ENCODE measurements around the gene SRSF6. TPM values are rescaled to one million over a fixed set of nuclear protein-coding genes. Genes with fewer than 3 reads are reported as not detected.

The SRSF6 gene
- total RNA-seq, 4 donors from 2014 or later: 43.7 to 91.0 (median 66.3) TPM

DNA sequence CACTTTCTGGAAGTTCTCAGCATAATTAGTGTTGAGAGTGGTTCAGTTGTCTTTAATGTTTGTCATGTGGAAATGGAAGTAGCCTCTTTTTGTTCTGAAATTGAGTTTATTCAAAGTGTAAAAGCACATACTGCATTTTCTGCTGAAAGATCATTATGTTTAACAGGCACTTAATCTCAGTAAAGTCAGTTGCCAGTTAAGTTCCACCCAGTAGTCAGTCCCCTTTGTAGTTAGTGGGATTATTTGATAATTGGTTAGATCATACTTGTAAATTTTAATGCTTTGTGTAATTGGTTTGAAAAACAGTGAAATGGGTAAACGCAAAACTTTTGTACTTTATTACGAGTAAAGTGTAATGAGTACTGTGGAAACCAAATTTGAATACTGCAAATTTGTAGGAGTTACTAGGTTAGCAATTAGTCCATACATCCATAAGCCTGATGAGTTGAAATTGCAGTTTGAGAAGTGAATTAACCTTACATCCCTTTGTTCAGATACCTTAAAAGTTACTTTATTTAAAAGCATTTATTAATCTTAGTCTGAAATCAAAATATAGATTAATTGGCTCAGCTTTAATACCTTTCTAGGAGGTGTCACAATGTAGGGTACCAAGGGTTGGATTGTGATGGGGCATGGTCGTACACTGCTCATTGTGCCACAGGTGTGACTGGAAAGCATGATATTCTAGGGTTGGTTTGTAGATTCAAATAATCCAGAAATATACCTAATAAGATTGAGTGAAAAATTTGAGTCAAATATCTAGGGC is 4.4 kb downstream of the SRSF6 start:
- TF ChIP-seq, protein P1, sequence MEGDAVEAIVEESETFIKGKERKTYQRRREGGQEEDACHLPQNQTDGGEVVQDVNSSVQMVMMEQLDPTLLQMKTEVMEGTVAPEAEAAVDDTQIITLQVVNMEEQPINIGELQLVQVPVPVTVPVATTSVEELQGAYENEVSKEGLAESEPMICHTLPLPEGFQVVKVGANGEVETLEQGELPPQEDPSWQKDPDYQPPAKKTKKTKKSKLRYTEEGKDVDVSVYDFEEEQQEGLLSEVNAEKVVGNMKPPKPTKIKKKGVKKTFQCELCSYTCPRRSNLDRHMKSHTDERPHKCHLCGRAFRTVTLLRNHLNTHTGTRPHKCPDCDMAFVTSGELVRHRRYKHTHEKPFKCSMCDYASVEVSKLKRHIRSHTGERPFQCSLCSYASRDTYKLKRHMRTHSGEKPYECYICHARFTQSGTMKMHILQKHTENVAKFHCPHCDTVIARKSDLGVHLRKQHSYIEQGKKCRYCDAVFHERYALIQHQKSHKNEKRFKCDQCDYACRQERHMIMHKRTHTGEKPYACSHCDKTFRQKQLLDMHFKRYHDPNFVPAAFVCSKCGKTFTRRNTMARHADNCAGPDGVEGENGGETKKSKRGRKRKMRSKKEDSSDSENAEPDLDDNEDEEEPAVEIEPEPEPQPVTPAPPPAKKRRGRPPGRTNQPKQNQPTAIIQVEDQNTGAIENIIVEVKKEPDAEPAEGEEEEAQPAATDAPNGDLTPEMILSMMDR (IDR thresholded peaks at IDR 0.05; ENCODE audit: low read depth): no peak

DNA sequence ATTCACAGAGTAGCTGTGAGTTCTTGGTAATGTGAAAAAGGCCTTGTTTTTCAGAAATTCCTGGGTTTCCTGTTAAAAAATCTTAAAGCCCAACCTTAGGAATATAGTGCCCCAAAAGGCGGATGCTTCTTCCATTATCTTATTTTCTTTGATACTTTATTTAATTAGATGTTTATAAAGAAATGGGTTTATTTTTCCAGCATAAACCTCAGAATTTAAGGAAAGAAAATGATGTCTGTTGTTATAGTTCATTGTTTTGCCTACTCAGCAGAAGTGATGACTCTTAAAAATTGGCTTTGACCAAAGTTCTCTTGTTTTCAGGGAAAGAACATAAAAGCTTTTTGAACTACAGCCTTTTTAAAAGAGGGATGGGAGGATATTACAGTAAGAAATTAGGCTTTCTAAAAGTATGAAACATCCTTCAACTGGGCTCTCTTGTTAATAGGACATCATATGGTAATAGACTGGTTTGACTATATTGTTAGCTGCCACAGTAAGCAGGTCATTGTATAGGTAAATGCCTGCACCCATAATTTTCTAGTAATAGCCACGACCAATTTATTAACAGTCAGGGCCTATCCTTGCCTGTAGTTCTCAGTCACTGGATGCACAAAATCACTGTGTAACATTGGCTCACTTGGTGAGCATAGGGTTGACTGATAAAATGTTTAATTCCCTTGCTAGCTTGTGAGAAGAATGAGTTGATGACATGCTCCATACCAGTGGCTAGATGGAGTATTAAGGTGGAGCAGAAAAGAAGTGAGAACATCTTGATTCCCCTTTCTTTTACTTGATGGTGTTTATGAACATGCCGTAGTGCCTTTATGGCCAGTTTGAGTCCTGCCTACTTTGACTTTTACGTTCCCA is 5.2 kb downstream of the SRSF6 start:
- TF ChIP-seq, protein P1 (IDR thresholded peaks at IDR 0.05; ENCODE audit: low read depth): no peak

- TF ChIP-seq, protein P1 (IDR thresholded peaks at IDR 0.05; ENCODE audit: low read depth): no peak
Measured at GRCh38 chr20:43463527-43464218, 6.0 kb downstream of the SRSF6 start.

GRCh38 chr20:43464219-43464790 is 6.6 kb downstream of the SRSF6 start:
- TF ChIP-seq, protein P1 (IDR thresholded peaks at IDR 0.05; ENCODE audit: low read depth): no peak

GRCh38 chr20:43465625-43465943 is 7.9 kb downstream of the SRSF6 start:
- TF ChIP-seq, protein P1 (IDR thresholded peaks at IDR 0.05; ENCODE audit: low read depth): no peak

GRCh38 chr20:43467589-43467988 is 9.9 kb downstream of the SRSF6 start:
- TF ChIP-seq, protein P1 (IDR thresholded peaks at IDR 0.05; ENCODE audit: low read depth): no peak
